IPS-NIHi11 (cell line): ENCODE results near the gene CGNL1.

Experiments
- DNase-seq: peaks from one replicate; pipeline ENCODE4 v3.0.0; 2012; ENCODE audit warnings: mixed read lengths, low spot score

Gene CGNL1

DNA sequence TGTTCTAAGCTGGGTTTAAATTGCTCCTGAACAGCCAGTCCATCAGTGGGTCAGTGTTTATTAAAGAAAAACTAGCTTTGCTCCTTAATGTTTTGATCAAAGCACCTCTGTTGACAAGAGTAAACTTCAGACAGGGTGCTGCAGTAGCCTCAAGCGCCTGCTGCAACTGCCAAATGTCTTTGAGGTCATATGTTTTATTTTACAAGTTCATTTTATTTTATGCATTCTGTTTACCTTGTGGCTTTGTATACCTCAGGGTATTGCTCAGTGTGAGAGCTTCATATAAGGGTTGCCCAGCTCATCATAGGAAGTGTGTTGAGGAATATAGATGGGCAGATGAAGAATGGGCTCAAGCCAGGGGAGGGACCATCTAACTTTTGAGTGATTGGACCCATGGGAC, 223.9 kb downstream of the CGNL1 start:
- DNase-seq: no peak
